Endothelial cell of hepatic sinusoid (primary cell): Measurements from ENCODE around the gene PLA2G2D.

Experiments
- in situ Hi-C: cut with HindIII; loops from 2 replicates; pipeline ENCODE4 v1.10.0; 2017; ENCODE audit warnings: low sequenced_read_pairs

PLA2G2D gene

DNA sequence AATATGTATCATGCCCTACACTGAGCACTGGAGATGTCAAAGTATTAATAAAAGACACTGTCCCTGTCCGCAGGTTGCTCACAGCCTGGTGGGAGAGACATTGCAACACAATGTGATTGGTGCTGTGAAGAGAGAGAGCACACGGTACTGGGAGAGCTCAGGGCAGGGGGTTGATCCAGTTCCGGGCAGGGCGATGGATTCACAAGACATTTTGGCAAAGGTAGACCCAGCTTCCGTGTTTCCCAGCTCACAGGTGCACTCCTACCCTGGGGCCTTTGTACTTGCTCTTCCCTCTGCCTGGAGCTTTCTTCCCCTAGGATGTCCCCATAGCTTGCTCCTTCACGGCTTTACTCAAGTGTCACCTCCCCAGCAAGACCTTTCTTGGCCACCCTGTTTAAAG lies 47.9 kb downstream of the PLA2G2D start:
- in situ Hi-C loops: no loop called here

DNA sequence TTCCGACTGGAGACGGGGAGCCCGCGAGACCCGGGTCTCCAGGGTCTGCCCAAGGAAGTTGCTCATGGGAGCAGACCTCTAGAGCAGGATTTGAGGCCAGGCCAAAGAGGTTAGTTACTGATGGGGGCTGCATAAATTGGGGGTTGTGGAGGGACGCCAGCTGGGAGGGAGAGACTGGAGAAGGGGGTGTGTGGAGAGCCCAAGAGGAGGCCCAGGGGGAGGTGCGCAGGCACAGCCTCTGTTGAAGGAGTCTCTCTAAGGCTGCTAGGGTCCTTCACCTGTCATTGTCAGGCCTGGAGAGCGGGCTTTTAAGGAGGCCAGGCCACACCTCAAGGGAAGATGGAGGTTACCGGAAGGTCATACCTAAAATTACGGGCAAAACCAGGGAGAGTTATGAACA lies 49.0 kb downstream of the PLA2G2D start:
- in situ Hi-C loops: no loop called here

DNA sequence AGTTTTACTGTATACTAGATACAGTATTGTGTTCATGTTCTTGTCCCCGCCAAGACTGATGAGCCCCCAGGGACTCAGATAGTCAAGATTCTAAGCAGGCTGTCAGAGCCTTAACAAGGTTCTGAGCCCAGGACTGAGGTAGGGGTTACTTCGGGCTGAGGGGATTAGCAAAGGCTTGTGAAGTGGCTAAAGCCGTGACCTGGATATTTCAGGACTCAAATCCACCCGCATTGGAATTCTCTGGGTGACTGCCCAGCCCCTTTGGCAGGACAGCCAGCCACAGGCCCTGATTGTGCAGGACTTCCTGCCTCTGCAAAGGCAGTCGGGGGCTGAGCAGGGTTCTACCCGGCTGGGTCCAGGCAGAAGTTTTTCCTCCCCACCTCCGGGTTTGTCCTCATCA lies 49.5 kb downstream of the PLA2G2D start, which contains the start of gene PLA2G5:
TSS of gene PLA2G5 (plus strand) at position 321 of the 400 bp plus-strand sequence. CDS start 14,637 bp downstream, outside the sequence.
- in situ Hi-C loops: no loop called here

DNA sequence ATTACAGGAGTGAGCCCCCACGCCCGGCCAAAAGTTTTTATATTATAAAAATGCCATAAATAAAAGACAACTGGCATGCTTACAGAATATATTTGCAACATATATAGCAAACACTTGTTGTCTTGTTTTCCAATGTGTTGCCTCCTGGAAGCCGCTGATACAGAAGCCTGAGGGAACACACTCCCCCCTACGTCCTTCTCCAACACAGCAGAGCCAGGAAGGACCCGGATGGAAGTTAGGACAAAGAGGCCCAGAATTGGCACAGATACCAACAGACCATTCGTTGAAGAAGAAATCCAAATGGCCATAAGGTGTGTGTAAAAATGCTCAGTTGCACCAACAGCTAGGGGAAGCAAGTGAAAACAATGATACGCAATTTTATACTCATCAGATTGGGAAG lies 50.6 kb downstream of the PLA2G2D start:
- in situ Hi-C loops: no loop called here

DNA sequence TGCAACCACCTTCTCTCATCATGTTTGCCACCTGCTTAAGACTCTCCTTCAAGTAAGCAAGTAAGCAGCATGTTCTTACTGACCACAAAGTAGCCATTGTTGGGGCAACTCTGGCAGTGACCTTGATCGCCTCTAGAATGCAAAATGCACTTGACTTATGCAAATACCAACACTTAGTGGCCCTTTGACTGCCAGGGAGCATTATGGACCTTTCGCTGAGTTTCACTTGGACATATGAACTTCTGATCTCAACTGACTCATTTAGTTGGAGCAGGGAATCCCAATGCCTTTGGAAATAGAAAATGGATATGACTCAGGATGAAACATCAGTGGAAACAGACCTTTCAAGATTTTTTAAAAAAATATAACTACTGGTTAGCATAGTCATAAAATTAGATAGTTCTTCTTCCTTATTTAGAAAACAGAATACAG lies 55.5 kb downstream of the PLA2G2D start:
- in situ Hi-C loops: no loop called here
